22Rv1 (cell line): ENCODE data around the gene CST6.

Source experiments
- CTCF ChIP-seq: fragments of 450-650 bp; IDR thresholded peaks from 2 replicates; pipeline ENCODE4 v1.5.1; 2017; ENCODE audit warnings: mild to moderate bottlenecking
- ZFX ChIP-seq: fragments of 450-650 bp; IDR thresholded peaks from 2 replicates; pipeline ENCODE4 v1.6.1; 2017; ENCODE audit warnings: antibody characterized with exemption, borderline replicate concordance

- TF ChIP-seq CTCF (no peak), ZFX (no peak)
These were observed 39.6 kb downstream of the CST6 start for GRCh38 chr11:66051371-66051765.
